Amygdala (tissue), 56 donors: ENCODE measurements around the gene MYF5.
"Not testable (repeated sequence)": the region's sequence is repeated elsewhere in the genome, so short reads cannot be mapped to it uniquely, and the experiment has no call there.

Experiments used
- DNase-seq, 56 donors: peaks; one replicate each; lab custom pipeline; 2025; lab: John Stamatoyannopoulos, UW

Gene MYF5

GRCh38 chr12:80716696-80717469 lies at the start of gene MYF5:
Gene MYF5 (plus strand): TSS chr12:80716912. CDS start chr12:80717064, 152 bp downstream.
- DNase-seq: no peak

DNA sequence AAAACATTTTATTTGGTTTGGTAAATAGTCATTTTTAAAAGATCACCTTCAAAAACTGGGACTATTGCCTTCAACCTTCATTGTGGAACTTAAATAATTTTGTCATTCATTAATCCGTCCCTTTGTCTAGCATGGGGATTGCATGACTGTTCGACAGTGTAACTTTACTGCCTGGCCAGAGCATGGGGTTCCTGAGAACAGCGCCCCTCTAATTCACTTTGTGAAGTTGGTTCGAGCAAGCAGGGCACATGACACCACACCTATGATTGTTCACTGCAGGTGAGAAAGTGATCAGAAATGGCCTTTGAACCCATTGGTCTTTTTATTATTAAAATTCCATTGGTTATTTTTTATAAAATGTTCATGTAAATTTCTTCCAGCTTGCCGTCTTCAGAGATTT lies 46.5 kb upstream of the MYF5 start:
- no peak for DNase-seq

DNA sequence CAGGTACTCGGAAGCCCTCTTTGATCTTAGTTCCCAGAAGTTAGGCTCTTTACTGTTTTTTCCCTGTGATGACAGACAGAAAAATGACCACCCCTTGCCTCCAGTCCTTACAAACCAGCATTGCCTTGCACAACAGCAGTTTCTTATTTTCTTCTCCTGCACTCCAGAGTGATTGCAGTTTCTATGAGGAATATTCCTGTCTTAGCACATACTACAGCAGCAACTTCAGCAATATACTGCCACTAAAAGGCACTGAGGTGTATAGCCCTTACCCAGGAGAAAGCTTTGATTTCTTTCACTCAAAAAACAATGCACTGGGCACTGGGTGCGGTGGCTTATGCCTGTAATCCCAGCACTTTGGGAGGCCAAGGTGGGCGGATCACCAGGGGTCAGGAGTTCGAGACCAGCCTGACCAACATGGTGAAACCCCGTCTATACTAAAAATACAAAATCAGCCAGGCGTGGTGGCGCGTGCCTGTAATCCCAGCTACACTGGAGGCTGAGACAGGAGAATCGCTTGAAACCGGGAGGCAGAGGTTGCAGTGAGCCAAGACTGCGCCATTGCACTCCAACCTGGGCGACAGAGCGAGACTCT lies 40.6 kb upstream of the MYF5 start:
- not testable (repeated sequence) for DNase-seq

DNA sequence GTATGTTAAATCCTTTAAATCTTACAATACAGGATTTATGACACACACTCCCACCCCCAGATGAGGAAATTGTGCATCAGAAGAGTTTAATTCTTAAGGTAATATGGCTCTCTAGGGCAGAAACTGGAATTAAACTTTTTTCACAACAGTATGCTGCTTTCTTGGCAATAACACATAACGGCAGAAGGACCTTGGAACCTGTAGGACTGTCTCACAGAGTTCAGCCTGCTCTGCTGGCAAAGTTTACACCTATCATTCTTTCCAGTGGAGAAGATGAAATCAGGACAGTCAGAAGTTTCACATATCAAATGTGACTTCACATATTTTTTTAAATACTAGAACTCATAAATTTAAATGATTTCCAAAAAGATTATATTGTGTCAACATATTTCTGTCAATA lies 39.9 kb upstream of the MYF5 start:
- DNase-seq: no peak

DNA sequence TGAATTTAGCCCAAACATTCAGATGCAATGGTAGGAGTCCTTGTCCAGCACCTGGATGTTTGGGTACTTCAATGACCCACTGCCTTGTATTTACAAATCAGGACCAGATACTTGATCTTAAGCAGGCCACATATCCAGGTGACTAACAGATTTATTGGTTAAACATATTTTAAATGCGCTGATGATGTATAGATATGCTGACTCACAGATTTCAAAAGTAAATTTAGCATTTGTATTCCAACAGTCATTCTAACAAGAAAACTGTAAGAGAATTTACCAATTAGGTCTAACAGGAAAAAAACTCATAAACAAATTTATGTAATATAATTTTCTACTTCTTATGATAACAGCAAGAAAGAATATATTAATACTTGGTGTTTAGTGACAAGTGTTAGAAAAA lies 38.7 kb upstream of the MYF5 start:
- DNase-seq: no peak

- no peak for DNase-seq
Observed at GRCh38 chr12:80679346-80680131, 37.2 kb upstream of the MYF5 start.

GRCh38 chr12:80681287-80681686 lies 35.4 kb upstream of the MYF5 start:
- DNase-seq: no peak

DNA sequence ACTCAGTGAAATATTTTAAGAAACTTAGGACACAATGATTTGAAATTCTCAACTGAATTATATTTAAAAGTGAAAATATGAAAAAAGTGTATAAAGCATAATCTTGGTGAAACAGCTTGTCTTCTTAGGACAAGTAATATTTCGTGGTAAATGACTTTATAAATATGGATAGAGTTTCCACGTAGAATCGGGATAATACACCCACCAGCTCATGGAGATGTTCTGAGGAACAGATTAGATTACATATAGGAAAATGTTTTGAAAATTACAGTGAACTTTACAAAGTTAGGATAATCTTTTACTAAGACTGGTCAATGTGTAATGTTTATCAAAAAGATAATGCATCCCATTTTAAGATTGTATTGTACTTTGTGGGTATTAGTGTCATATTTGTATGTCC lies 34.9 kb upstream of the MYF5 start:
- no peak for DNase-seq

DNA sequence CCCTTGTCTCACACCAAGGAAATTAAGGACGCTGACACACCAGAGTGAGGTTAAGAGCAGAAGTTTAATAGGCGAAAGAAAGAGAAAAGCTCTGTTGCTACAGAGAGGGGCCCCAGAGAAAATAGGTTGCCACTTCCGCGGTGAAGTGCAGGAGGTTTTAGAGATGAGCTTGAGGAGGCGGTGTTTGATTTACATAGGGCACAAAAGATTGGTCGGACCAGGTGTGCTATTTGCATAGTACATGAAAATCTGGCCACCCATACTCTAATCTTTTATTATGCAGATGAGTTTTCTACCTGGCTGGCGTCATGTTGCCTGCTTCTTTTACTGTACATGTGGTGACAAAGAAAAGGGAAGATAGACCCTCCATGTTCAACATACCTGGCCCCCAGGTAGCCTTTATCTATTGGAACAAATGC lies 32.6 kb upstream of the MYF5 start:
- DNase-seq: no peak

- DNase-seq: no peak
Observed at GRCh38 chr12:80690090-80690489, 26.6 kb upstream of the MYF5 start.

DNA sequence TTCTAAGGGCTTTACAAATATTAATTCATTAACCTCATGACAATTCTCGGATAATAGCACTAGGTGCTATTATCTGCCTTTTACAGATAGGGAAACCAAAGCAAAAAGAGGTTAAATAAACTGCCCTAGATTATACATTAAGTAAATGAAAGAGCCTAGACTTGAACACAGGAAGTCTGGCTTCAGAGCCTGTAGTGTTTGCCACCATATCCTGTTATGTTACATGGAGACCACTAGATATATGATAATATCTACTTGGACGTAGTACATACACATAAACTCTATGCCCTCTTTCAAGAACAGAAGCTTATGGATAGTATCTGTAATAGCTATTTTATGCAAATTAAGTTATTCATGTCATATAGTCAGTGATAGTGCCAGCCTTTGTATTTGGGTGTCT lies 26.2 kb upstream of the MYF5 start:
- DNase-seq: no peak

- DNase-seq: no peak
Observed at GRCh38 chr12:80692114-80692513, 24.6 kb upstream of the MYF5 start.

- no peak for DNase-seq
Observed at GRCh38 chr12:80697270-80697887, 19.3 kb upstream of the MYF5 start.

- no peak for DNase-seq
Observed at GRCh38 chr12:80698256-80698655, 18.5 kb upstream of the MYF5 start.

GRCh38 chr12:80698847-80699542 lies 17.7 kb upstream of the MYF5 start:
- no peak for DNase-seq

DNA sequence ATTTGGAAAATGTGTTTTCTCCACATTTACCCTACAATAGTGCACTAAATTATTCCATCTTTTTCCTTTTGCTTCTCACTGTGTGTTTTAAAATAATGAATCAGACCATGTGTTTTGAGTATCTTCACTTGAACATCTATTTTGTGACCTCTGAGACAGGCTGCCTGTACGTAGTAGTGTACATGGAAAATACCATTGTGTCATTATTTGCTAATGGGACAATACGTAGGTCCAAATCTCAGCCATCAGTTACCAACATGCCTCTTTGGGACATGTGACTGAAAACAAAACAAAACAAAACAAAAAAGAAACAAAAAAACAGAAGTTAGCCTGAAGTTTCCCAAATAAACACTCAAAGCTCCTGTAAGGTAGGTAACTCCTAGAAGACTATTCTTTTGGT lies 16.4 kb upstream of the MYF5 start:
- no peak for DNase-seq

DNA sequence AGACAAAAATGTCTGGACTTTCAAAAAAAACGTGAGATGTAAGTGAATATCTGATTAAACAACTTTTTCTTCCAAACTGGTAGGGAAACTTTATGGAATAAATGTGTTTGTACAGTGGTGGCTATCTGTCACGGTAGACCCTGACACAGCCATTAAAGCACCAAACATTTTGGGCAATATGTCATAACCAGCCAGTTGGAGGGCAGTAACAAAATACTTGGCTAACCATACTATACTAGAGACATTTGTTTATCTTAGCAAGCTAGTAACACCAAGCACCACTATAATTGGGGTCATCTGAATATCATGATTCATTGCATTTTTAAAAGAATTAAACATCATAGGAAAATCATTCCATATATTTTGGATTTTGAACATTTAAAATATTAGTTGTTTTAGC lies 15.3 kb upstream of the MYF5 start:
- DNase-seq: no peak

- DNase-seq: no peak
Observed at GRCh38 chr12:80702889-80703805, 13.6 kb upstream of the MYF5 start.

- DNase-seq: no peak
Observed at GRCh38 chr12:80704420-80704819, 12.3 kb upstream of the MYF5 start.
